Hepatocyte (in vitro differentiated cells): ENCODE measurements around the gene GOPC.

Source experiments
- EZH2 ChIP-seq: fragments of 200-600 bp; sonication (generic); IDR thresholded peaks from 2 replicates; pipeline ENCODE4 v1.6.1; 2016; ENCODE audit warnings: antibody characterized with exemption, mild to moderate bottlenecking, borderline replicate concordance
- EZH2phosphoT487 ChIP-seq: fragments of 200-600 bp; sonication (generic); IDR thresholded peaks from one replicate; pipeline ENCODE4 v1.6.1; 2018; ENCODE audit warnings: antibody characterized with exemption, mild to moderate bottlenecking, low read depth, moderate library complexity; ENCODE audit not compliant: unreplicated experiment, severe bottlenecking
- TF ChIP-seq, protein P1 (sequence below): fragments of 200-600 bp; sonication (generic); IDR thresholded peaks from 2 replicates; pipeline ENCODE4 v1.5.1; 2016; ENCODE audit warnings: antibody characterized with exemption, mild to moderate bottlenecking; ENCODE audit not compliant: poor library complexity

DNA sequence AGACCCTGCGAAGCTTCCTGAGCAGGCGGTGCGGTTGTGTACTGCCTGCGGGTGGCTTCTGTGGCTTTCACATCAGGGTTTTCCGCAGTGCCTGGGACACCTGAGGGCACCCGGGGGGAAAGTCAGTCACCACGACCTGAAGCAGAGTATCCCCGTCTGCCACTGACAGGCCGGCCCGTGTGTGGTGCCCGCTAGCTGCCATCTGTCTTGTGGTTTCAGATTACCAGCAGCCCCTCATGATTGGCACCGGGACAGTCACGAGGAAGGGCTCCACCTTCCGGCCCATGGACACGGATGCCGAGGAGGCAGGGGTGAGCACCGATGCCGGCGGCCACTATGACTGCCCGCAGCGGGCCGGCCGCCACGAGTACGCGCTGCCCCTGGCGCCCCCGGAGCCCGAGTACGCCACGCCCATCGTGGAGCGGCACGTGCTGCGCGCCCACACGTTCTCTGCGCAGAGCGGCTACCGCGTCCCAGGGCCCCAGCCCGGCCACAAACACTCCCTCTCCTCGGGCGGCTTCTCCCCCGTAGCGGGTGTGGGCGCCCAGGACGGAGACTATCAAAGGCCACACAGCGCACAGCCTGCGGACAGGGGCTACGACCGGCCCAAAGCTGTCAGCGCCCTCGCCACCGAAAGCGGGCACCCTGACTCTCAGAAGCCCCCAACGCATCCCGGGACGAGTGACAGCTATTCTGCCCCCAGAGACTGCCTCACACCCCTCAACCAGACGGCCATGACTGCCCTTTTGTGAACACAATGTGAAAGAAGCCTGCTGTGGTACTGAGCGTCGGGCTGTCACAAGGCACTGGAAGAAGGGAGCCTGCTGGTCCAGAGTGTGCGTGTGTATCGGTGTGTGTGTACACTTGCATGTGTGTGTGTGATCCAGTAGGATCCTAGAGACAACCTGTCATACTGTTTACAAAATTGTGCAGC, 54.4 kb downstream of the GOPC start:
- TF ChIP-seq, protein P1, sequence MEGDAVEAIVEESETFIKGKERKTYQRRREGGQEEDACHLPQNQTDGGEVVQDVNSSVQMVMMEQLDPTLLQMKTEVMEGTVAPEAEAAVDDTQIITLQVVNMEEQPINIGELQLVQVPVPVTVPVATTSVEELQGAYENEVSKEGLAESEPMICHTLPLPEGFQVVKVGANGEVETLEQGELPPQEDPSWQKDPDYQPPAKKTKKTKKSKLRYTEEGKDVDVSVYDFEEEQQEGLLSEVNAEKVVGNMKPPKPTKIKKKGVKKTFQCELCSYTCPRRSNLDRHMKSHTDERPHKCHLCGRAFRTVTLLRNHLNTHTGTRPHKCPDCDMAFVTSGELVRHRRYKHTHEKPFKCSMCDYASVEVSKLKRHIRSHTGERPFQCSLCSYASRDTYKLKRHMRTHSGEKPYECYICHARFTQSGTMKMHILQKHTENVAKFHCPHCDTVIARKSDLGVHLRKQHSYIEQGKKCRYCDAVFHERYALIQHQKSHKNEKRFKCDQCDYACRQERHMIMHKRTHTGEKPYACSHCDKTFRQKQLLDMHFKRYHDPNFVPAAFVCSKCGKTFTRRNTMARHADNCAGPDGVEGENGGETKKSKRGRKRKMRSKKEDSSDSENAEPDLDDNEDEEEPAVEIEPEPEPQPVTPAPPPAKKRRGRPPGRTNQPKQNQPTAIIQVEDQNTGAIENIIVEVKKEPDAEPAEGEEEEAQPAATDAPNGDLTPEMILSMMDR, result no peak
- TF ChIP-seq EZH2 (no peak), EZH2phosphoT487 (no peak)
